Right lobe of liver (tissue), 6 donors: ENCODE results near the gene IFNL3. TPM values are rescaled to one million over a fixed set of nuclear protein-coding genes. Genes with fewer than 3 reads are reported as not detected.
"Not testable (repeated sequence)": the region's sequence is repeated elsewhere in the genome, so short reads cannot be mapped to it uniquely, and the experiment has no call there.

Source experiments
- ATAC-seq, 4 donors: fragments of 200-7000 bp; cut with Tn5 transposase; one replicate each; pipeline ENCODE4 v1.9.1; 2020; ENCODE audit warnings: mild to moderate bottlenecking in 4 of 4, moderate library complexity in 4 of 4
- DNase-seq, 3 donors: peaks; one replicate each; pipeline ENCODE4 v3.0.0-alpha.2; 2020
- H3K27ac ChIP-seq, 3 donors: fragments of 200-600 bp; one replicate each; pipeline ENCODE4 v1.8.0; 2022
- H3K27me3 ChIP-seq, 2 donors: fragments of 200-600 bp; one replicate each; pipeline ENCODE4 v1.8.0; 2022
- H3K36me3 ChIP-seq, 4 donors: fragments of 200-600 bp; sonication (generic) in 1 of 4; one replicate each; pipeline versions ENCODE4 v1.5.1 to v1.8.0; 2017 to 2022; ENCODE audit warnings: control low read depth in 1 of 4
- H3K4me1 ChIP-seq, 4 donors: fragments of 200-600 bp; sonication (generic) in 1 of 4; one replicate each; pipeline versions ENCODE4 v1.5.1 to v1.8.0; 2017 to 2022; ENCODE audit warnings: control low read depth in 1 of 4
- H3K4me3 ChIP-seq, 3 donors: fragments of 200-600 bp; one replicate each; pipeline ENCODE4 v1.8.0; 2022
- H3K9me3 ChIP-seq, 4 donors: fragments of 200-600 bp; sonication (generic) in 1 of 4; one replicate each; pipeline versions ENCODE4 v1.5.1 to v1.8.0; 2017 to 2022; ENCODE audit warnings: control low read depth in 1 of 4
- POLR2A ChIP-seq: fragments of 450-650 bp; IDR thresholded peaks from one replicate; pipeline ENCODE4 v1.6.1; 2017; ENCODE audit warnings: antibody characterized with exemption, mild to moderate bottlenecking
- WGBS: methylation state at CpG from one replicate; pipeline ENCODE4 v1.1.6; 2018; ENCODE audit warnings: low coverage, low lambda C conversion rate; ENCODE audit not compliant: insufficient coverage; ENCODE audit errors: missing lambda C conversion rate; 5-methylcytosine and 5-hydroxymethylcytosine counted together
- intact Hi-C, 2 donors: fragments of 100-400 bp; cut with DNase I; formaldehyde crosslinking; loops; one replicate each; pipeline versions ENCODE4 v1.11.2 to v1.14.1; 2022
- total RNA-seq, 6 experiments: library from RNA; depleted of rRNA in 2 of 6; stranded (reverse); fragments of >200 nt in 2 of 6; fragmentation: NEBNext Ultra II Directional in 3 of 6; extraction: Animal tissue kit (Norgen Biotek cat#: 25700) in 3 of 6; gene quantifications; one replicate each; pipeline versions ENCODE4 v1.1.0 to v1.2.4, GENCODE V29; 2016 to 2023
- TF ChIP-seq, protein P1 (sequence below), 4 donors: fragments of 200-600 bp in 3 of 4; fragments of 450-650 bp in 1 of 4; IDR thresholded peaks; one replicate each; pipeline versions ENCODE4 v1.5.1 to v1.8.0; 2016 to 2022; ENCODE audit warnings: antibody characterized with exemption in 4 of 4, mild to moderate bottlenecking in 2 of 4
- donor health status: DM: no; HTN: yes; CAD: no.
- donor health status: DM: no; HTN: no; CAD: no.
- donor health status: DM: no; HTN: no; CAD: no.
- donor health status: DM: no; HTN: yes; CAD: no.
- donor health status: DM: no; HTN: yes; CAD: no.

IFNL3 gene
- total RNA-seq, 6 experiments from 2014 or later, result not detected

DNA sequence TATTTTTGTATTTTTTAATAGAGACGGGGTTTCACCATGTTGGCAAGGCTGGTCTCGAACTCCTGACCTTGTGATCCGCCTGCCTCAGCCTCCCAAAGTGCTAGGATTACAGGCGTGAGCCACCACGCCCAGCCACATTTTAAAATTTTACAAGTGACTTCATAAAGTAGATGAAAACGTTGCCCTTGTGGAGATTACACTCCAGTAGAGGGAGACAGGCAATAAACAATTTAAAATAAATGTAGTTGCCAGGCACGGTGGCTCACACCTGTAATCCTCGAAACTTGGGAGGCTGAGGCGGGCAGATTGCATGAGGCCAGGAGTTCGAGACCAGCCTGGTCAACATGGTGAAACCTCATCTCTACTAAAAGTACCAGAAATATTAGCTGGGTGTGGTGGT is 25.7 kb downstream of the IFNL3 start:
- DNase-seq, H3K27me3 ChIP-seq, H3K27ac ChIP-seq, intact Hi-C loops, H3K4me3 ChIP-seq, H3K4me1 ChIP-seq, H3K9me3 ChIP-seq, ATAC-seq, H3K36me3 ChIP-seq: not testable (repeated sequence)
- TF ChIP-seq, protein P1, sequence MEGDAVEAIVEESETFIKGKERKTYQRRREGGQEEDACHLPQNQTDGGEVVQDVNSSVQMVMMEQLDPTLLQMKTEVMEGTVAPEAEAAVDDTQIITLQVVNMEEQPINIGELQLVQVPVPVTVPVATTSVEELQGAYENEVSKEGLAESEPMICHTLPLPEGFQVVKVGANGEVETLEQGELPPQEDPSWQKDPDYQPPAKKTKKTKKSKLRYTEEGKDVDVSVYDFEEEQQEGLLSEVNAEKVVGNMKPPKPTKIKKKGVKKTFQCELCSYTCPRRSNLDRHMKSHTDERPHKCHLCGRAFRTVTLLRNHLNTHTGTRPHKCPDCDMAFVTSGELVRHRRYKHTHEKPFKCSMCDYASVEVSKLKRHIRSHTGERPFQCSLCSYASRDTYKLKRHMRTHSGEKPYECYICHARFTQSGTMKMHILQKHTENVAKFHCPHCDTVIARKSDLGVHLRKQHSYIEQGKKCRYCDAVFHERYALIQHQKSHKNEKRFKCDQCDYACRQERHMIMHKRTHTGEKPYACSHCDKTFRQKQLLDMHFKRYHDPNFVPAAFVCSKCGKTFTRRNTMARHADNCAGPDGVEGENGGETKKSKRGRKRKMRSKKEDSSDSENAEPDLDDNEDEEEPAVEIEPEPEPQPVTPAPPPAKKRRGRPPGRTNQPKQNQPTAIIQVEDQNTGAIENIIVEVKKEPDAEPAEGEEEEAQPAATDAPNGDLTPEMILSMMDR (IDR thresholded peaks at IDR 0.05), result peak; percentile 6 to 23 (median 16)
- WGBS, result 42% methylated on average over 9 of the region's 10 CpGs

DNA sequence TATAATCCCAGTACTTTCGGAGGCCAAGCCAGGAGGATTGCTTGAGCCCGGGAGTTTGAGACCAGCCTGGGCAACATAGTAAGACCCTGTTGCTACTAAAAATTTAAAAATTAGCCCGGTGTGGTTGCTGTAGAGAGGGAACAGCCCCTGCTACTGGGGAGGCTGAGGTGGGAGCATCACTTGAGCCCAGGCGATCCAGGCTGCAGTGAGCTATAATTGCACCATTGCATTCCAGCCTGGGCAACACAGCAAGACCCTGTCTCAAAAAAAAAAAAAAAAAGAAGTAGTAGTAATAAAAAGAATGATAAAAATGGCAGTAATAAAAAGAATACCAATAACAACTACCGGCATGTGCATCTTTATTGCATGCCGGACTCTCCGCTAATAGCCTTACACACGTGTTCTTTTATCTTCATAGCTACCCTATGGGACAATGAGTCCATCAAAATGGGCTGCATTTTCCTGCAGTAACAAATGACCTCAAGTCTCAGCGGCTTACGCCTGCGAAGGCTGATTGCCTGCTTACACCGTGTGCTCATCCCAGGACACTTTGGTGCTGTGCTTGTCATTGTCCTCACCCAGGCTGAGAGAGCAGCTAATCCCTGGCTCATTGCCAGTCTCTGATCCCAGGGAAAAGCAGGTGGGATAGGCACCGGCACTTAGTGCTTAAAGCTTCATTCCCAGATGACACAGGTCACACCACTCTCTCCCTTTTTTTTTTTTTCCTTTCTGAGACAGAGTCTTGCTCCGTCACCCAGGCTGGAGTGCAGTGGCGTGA is 26.4 kb downstream of the IFNL3 start:
- Histone ChIP-seq H3K36me3 (no peaks in the 10 kb centered on the region), H3K9me3 (no peaks in the 10 kb centered on the region), H3K27ac (no peak overlapping the region), H3K4me1 (no peaks in the 10 kb centered on the region), H3K27me3 (no peaks in the 10 kb centered on the region), H3K4me3 (no peak overlapping the region)
- no peak for ATAC-seq
- DNase-seq, result no peak
- 73% methylated on average over 15 of the region's 15 CpGs for WGBS
- intact Hi-C loops, result no loop called here
- TF ChIP-seq POLR2A, result no peak
- TF ChIP-seq, protein P1 (IDR thresholded peaks at IDR 0.05), result no peak

DNA sequence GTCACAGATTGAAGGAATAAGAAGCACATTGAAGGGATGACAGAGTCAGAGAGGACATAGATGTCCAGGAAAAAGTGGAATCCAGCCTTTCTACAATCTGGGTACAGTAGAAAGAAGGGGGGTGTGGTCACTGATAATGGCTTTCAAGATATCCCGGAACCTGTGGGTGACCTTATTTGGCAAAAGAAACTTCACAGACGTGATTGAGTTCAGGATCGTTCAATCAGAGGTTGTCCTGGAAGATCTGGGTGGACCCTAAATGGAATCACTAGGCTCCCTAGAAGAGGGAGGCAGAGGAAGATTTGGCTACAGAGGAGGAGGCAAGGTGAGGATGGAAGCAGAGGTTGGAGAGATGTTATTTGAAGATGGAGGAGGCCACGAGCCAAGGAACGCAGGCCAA is 27.7 kb downstream of the IFNL3 start:
- Histone ChIP-seq H3K4me1 (no peaks in the 10 kb centered on the region), H3K36me3 (no peaks in the 10 kb centered on the region), H3K4me3 (no peak overlapping the region), H3K9me3 (no peaks in the 10 kb centered on the region), H3K27ac (no peak overlapping the region), H3K27me3 (no peaks in the 10 kb centered on the region)
- WGBS, result 56% methylated on average over 4 of the region's 5 CpGs
- ATAC-seq (no peak), DNase-seq (no peak)
- intact Hi-C loops, result no loop called here
- no peak for TF ChIP-seq POLR2A
- TF ChIP-seq, protein P1 (IDR thresholded peaks at IDR 0.05), result no peak

DNA sequence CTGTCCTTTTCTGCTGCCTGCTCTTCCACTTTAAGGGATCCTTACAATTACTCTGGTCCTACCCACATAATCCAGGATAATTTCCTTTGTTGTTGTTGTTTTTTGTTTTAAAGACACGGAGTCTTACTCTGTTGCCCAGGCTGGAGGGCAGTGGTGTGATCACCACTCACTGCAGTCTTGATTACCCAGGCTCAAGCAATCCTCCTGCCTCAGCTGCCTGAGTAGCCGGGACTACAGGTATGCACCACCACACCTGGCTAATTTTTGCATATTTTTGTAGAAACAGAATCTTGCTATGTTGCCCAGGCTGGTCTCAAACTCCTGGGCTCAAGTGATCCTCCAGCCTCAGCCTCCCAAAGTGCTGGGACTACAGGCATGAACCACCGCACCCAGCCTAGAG is 29.5 kb downstream of the IFNL3 start:
- ATAC-seq, H3K9me3 ChIP-seq, H3K27me3 ChIP-seq, H3K4me3 ChIP-seq, H3K27ac ChIP-seq, H3K4me1 ChIP-seq, intact Hi-C loops, H3K36me3 ChIP-seq, DNase-seq: not testable (repeated sequence)
- 63% methylated on average over 2 of the region's 3 CpGs for WGBS

DNA sequence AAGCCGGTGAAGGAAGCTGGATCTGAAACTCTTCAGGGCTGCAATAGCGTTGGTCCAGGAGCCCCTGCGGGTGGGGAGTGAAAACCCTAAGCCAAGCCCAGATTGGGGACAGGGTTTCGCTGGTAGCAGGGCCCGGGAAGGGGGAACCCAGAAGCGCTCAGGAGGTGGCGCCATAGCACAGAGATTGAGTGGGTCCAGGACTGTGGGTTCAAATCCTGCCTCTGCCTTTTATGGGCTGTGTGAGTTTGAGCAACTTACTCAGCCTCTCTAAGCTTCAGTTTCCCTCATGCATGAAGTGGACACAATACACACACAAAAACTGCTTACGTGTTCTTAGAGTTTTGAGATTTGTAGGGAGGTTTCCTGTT is 32.4 kb downstream of the IFNL3 start:
- WGBS, result 17% methylated on average over 8 of the region's 8 CpGs
- intact Hi-C loops, result no loop called here
- peak; percentile 72 to 83 (median 78) for ATAC-seq

More for the DNA sequence above, 32.4 kb downstream of the IFNL3 start:
- Histone ChIP-seq H3K9me3 (no peaks in the 10 kb centered on the region), H3K27ac (no peak overlapping the region), H3K4me3 (no peak overlapping the region), H3K4me1 (no peaks in the 10 kb centered on the region), H3K27me3 (no peaks in the 10 kb centered on the region), H3K36me3 (no peaks in the 10 kb centered on the region)
- DNase-seq, result peak in 2 of 3 donors; percentile 38 to 55
- TF ChIP-seq, protein P1 (IDR thresholded peaks at IDR 0.05), result peak; percentile 32 to 62 (median 40)
- no peak for TF ChIP-seq POLR2A
